ENCODE measurements around the gene CUZD1. TPM values are rescaled to one million over a fixed set of nuclear protein-coding genes. Genes with fewer than 3 reads are reported as not detected.

The CUZD1 gene, protein sequence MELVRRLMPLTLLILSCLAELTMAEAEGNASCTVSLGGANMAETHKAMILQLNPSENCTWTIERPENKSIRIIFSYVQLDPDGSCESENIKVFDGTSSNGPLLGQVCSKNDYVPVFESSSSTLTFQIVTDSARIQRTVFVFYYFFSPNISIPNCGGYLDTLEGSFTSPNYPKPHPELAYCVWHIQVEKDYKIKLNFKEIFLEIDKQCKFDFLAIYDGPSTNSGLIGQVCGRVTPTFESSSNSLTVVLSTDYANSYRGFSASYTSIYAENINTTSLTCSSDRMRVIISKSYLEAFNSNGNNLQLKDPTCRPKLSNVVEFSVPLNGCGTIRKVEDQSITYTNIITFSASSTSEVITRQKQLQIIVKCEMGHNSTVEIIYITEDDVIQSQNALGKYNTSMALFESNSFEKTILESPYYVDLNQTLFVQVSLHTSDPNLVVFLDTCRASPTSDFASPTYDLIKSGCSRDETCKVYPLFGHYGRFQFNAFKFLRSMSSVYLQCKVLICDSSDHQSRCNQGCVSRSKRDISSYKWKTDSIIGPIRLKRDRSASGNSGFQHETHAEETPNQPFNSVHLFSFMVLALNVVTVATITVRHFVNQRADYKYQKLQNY
- total RNA-seq = 2.1 TPM in 2 replicates

GRCh38 chr10:122845783-122846332, at the start of gene CUZD1:
Gene CUZD1 (minus strand): TSS chr10:122845857. CDS start chr10:122845843, 14 bp downstream.

DNA sequence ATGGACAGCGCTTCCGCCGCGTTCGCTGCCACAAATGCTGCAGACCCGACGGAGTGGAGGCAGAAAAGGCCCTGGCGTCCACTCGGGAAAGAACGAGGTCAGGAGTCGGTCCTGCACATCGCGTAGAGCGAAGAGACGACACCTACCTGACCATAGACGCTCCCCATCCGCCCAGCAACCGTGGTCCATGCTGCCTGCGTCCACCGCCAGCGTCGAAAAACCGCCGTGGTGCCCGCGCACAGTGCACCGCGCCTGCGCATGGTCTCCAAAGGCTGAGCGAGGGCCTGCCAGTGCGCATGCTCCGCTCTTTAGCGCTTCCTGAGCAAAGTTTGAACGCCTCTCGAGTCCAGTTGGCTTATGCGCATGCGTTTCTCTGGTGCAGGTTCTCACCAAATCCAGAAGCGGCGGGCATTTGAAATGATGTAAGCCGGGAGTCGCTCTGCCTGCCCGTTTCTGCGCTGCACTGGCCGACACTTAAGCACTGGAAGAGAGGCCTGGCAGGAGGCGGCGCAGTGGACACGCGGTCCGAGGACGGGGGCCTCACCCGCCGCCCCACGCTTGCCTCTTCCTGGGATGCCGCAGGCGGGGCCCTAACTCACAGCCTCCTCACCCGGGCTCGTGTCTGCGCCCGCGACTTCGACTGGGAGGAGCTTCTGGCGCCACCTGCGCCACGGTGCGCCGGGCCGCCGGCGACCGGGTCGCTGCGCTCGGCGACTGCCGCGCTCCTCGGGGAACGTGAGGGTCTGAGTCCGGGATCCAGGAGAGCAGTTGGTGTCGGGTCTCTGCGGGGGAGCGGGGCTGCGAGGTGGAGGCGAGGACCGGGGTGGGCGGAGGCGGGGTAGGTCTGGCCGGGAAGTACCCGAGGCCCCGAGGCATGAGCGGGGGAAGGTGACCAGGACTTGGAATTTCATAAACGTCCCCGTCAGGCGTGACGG, 33.9 kb upstream of the CUZD1 start, which contains the start of gene FAM24B:
TSS of gene FAM24B (minus strand) at position 243 of the 935 bp plus-strand sequence. CDS start 29,066 bp downstream, outside the sequence.

Other genes with a start within 250 kb of the CUZD1 start
- gene C10orf120, start 146.0 kb downstream of the CUZD1 start, total RNA-seq = not detected in 2 replicates
- 10.6 and 14.1 TPM in 2 replicates for gene FAM24B, start 33.7 kb upstream of the CUZD1 start, total RNA-seq
- not detected in 2 replicates for gene FAM24A, start 64.8 kb upstream of the CUZD1 start, total RNA-seq
- 13.4 and 14.8 TPM in 2 replicates for gene C10orf88, start 108.4 kb upstream of the CUZD1 start, total RNA-seq
- gene PSTK, start 134.5 kb upstream of the CUZD1 start, total RNA-seq = 2.8 and 3.2 TPM in 2 replicates
- 12.8 and 16.1 TPM in 2 replicates for gene IKZF5, start 162.9 kb upstream of the CUZD1 start, total RNA-seq
- 8.0 and 12.2 TPM in 2 replicates for gene ACADSB, start 163.1 kb upstream of the CUZD1 start, total RNA-seq

All from thoracic aorta endothelial cell (primary cell).